Measurements from ENCODE around the gene CLPX.

DNA sequence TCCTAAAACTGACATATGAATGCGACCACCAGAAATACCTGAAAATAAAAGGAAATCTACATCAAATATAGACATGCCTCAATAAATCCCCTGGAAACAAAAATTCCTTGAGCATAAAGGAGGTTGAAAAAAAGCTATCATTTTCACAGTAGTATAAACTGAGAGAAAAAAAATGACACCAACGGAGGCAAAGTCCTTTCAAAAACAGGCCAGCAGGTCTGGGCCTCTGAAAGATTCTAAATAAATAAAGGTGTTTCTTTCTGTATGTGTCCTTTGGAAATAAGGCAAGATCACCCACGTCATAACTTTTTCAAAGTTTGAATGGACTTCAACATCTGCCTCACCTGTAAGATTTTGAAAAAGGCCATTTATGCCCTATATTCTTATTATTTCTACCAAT, 5.0 kb downstream of the CLPX start:
- no peak for TF ChIP-seq CTCF (IDR thresholded peaks at IDR 0.05)
- TF ChIP-seq POLR2A (IDR thresholded peaks at IDR 0.05), result no peak
- no peak for TF ChIP-seq POLR2AphosphoS5 (IDR thresholded peaks at IDR 0.05)

Measured in prostate gland (tissue), 2 donors.